GM18868 (cell line): Measurements from ENCODE around the gene PPP1CA.
A peak's percentile ranks its signal among the peaks of the same experiment; 100 is the strongest.

Source experiments
- ATAC-seq: cut with Tn5 transposase; IDR thresholded peaks from one replicate; pipeline ENCODE4 v1.9.1; 2021; ENCODE audit warnings: mild to moderate bottlenecking, moderate library complexity; ENCODE audit not compliant: unreplicated experiment

The PPP1CA gene

GRCh38 chr11:67387069-67387468, 14.6 kb downstream of the PPP1CA start:
- no peak for ATAC-seq

- ATAC-seq: no peak
Observed at GRCh38 chr11:67384851-67385366, 16.7 kb downstream of the PPP1CA start.

GRCh38 chr11:67382276-67383136, 19.2 kb downstream of the PPP1CA start:
- ATAC-seq: peak; percentile 46

- ATAC-seq: no peak
Observed at GRCh38 chr11:67381244-67381972, 20.2 kb downstream of the PPP1CA start.

- no peak for ATAC-seq
Observed at GRCh38 chr11:67379061-67380058, 22.3 kb downstream of the PPP1CA start.

DNA sequence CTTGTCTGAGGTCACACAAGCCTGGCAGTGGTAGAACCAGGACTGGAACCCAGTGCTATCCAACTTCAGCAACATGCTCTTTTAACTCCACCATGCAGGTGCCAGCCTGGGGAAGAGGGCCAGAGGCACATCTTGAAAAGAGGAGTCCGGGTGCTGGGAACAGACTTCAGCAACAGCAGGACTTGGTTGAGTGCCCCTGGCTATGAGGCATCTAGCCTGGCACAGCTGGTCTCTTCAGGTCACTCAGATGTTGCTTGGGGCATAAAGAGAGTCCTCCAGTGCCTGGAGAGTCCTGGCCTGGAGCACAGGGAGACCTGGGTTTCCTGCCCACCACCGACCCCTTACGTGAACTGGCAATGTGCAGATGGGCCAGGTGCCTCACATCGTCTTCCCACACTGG, 23.1 kb downstream of the PPP1CA start:
- no peak for ATAC-seq

DNA sequence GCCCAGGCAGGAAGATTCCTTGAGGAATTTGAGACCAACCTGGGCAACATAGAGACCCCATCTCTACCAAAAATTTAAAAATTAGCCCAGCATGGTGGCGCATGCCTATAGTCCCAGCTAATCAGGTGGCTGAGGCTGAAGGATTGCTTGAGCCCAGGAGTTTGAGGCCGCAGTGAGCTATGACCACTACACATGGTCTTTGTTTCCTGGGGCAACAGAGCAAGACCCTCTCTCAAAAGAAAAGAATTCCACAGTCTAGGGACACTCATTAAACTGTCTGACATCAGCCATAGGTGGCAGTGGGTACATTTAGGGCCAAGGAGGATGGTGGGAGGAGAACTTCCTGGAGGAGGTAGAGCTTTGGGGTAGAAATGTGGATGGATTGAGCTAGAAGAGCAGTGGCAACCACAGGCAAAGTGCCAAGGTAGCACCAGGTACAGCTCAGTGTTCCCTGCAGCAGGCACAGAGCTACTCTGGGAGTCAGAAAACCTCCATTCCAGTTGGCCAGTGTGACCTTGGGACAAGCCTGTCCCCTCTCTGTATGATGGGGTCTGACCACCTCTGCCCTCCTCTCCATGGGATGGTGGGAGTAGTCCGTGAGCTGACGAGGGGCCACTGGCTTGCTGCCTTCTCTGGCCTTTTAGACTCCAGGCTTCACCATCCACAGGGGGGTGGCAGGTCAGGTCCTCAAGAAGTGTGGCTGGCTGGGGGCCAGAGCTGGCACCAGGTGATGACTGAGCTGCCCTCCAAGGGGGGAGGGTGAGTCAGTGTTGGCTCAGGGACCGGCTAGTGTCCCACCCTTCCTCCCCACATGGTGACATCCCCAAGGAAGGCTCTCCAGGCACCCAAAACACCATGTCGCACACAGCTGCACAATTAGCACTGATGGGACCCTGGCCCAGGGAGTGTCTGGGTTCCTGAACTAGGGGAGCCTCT, 24.5 kb downstream of the PPP1CA start:
- no peak for ATAC-seq

GRCh38 chr11:67376063-67376820, 25.4 kb downstream of the PPP1CA start:
- no peak for ATAC-seq

DNA sequence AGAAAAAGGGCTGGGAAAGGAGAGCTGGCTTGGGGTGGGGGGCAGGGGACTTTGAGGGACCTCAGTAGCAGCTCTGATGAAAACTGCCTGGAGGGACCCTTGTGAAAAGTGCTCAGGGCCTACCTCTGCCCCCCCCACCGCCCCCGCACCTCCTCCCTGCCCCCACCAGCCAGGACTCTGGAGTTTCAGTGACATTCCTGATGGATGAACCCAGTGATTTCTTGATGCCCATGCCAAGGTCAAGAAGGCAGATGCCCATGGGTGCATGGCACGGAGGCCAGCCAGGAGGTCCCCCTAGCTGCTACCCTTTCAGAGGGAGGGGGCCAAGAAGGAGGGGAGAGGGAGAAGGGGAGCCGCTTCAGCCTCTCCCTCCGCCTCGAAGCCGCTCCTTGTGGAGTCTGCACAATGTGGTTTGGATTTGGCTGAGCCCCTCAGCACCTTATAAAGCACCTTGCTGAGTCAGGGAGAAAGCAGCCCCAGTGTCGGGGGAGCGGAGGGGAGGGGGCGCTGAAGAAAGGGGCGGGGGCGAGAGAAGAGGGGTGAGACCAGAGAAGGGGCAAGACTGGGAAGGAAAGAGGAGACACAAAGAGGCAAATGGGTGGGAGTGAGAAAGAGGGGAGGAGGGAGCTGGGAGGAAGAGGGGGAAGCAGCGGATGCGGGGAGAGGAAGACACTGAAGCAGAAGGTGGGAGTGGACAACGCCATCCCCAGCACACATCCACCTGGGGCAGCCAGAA, 26.2 kb downstream of the PPP1CA start:
- ATAC-seq: no peak

GRCh38 chr11:67374571-67375281, 26.9 kb downstream of the PPP1CA start:
- no peak for ATAC-seq

DNA sequence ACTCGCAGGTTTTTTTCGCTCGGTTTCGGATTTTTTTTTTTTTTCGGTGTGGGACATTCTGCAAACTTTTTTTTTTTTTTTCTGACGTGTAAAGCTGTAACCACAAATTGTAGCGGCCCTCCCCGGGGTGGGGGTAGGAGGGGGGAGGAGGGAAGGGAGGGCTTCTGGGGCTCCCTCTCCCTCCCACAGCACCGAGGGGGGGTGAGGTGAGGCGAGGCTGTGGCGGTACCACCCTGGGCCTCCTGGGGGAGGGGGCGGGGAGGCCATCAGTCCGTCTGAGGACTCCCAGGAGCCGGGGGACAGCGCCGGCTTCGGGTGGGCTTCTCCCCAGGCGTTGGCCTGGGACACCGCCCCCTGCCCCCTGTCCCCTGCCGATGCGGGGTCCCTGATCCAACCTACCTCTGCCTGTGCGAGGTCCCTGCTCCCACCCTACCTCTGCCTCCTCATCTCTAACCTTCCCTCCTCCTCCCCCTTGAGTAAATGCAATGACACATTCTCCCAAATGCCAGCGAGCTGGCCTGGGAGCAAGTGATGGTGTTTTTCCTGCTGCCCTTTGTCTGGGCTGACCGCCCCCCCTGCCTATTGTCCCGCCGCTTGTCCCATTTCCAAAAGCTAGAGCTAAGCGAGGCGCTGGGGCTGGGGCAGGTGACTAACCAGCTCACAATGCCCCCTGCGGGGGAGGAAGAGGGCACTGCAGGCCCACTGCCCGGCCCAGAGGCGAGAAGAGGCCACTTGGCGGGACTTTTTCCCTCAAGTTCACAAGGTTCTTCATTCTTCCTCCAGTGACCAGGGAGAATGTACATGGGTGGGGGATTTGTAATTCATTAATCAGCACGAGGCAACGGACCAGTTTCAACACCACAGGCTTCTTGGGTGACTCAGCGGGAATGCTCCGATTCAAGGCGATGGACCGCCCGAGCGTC, 27.7 kb downstream of the PPP1CA start:
- ATAC-seq: no peak

DNA sequence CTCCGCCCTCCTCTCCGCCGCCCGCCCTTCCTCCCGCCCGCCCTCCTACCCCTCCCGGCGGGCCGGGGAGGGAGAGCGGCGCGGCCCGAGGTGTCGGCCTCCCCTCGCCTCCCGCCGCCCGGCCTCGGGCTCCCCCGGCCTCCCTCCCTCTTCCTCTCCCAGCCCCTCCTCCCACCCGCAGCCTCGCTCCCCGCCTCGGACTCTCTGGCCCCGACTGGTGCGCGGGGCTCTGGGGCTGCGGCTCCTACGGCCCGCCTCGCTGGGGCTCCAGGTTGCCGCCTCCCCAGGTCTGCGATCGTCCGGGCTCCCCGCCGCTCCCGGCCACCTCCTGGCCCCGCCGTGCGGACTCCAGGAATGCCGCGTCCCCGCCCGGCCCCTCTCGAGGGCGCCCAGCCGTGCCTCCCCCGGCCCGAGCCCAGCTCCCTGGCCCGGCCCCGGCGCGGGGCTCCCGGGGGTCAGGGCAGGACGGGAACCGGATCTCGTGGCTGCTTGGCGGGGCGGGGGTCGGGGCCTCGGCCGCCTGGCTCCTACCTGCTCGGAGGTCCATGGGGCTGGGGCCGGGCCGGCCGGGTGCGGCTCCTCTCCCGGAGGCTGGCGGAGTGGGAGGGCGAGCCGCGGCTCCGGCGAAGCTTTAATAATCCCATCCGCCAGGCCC, 28.5 kb downstream of the PPP1CA start, which contains the start of gene CLCF1:
Gene CLCF1 (minus strand): TSS at position 606 of the 655 bp plus-strand sequence. CDS start 59 bp downstream, at position 547.
- no peak for ATAC-seq

- ATAC-seq: no peak
Observed at GRCh38 chr11:67372321-67372992, 29.2 kb downstream of the PPP1CA start.

- no peak for ATAC-seq
Observed at GRCh38 chr11:67371911-67372320, 29.7 kb downstream of the PPP1CA start.

GRCh38 chr11:67371189-67371910, 30.3 kb downstream of the PPP1CA start:
- ATAC-seq: no peak
